Measurements from ENCODE around the gene TMPRSS2. TPM values are rescaled to one million over a fixed set of nuclear protein-coding genes. Genes with fewer than 3 reads are reported as not detected.

Gene TMPRSS2
- total RNA-seq, 4 donors from 2014 or later = 5.9 to 36.7 (median 10.5) TPM

DNA sequence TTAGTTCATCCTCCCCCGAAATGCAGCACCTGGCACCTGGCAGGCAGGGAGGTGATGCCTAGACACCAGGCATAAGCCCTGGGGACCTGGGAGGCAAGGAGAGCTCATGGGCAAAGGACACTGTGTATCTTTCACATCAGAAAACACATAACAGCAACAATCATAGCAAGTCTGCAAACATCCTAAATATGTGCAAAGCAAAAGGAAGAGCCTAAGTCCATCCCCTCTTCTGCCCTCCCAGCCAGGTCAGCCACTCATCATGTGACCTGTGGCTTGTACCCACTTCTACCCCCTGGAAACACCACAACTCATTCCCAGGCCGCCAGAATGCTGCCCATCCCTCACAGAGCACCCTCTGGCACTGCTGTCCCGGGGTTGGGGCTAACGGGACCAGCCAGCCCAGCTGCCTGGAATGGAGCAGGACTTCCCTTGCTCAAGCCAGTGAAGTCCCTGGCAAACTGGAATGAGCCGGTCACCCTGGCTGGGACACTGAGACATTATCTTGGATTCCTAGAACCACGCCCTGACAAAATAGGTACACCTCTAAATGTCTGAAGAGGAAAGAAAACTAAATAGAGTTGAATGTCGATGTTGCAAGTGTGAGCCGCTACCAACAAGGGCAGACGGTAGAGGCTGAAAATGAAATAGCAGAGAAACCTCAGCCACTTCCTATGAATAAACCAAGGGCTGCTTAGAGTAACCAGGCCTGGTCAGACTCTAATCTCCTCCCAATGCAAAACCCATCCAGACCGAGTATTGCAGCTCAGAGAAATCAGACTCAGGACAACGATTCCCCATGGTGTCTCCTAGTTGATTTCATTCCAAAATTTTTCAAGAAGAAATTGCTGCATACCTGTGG is 29.4 kb downstream of the TMPRSS2 start:
- H3K4me3 ChIP-seq = no peak overlapping the region
- peaks cover 4% of the 10 kb centered on the region for H3K4me1 ChIP-seq
- H3K9me3 ChIP-seq = no peaks in the 10 kb centered on the region
- peak overlapping the region; percentile 54 for H3K27ac ChIP-seq
- no peaks in the 10 kb centered on the region for H3K36me3 ChIP-seq
- TF ChIP-seq EP300 (IDR thresholded peaks at IDR 0.05) = no peak
- DNase-seq (ENCODE audit: low spot score in 2 of 2) = no peak
- peaks cover 15% of the 10 kb centered on the region for H3K27me3 ChIP-seq
- 58% methylated on average over 11 of the region's 11 CpGs for WGBS

DNA sequence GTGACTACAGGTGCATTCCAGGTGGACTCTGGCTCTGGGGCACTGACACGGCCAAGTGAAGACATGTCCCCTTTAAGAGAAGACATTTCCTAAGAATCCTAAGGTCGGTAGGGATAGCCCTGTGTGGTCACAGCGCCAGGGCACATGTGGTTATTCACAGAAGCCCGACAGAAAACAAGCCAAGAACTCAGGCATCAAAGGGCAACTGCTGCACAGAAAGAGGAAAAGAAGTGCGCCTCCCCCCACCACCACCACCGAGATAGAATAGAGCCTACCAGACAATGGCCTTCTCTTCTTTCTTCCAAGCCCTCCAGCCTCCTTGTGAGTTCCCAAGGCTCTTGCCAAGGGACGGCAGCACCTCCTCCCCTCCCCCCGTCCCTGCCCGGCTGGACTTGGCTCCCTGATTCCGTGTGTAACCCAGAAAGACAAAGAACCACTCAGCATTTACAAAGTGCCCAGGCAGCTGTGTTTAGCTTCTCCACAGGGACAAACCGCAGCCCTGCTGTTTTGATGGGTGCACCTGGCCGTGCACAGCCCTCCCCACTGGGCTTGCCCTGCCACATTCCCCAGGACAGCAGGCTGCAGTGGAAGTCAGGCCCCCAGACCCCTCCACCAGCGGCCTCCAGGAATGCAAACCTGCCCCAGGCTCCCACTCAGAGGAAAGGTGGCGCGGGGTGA is 30.2 kb downstream of the TMPRSS2 start:
- H3K36me3 ChIP-seq = no peaks in the 10 kb centered on the region
- peaks cover 4% of the 10 kb centered on the region for H3K4me1 ChIP-seq
- peaks cover 21% of the 10 kb centered on the region for H3K27me3 ChIP-seq
- no peaks in the 10 kb centered on the region for H3K9me3 ChIP-seq
- TF ChIP-seq POLR2A (IDR thresholded peaks at IDR 0.05) (no peak), POLR2AphosphoS5 (IDR thresholded peaks at IDR 0.05) (no peak), EP300 (IDR thresholded peaks at IDR 0.05) (no peak)
- no peak for DNase-seq (ENCODE audit: low spot score in 2 of 2)
- WGBS = 38% methylated on average over 11 of the region's 15 CpGs
- H3K4me3 ChIP-seq = no peak overlapping the region
- peak overlapping the region; percentile 54 for H3K27ac ChIP-seq

GRCh38 chr21:41475714-41476420 is 32.1 kb downstream of the TMPRSS2 start:
- WGBS = 90% methylated on average over 9 of the region's 15 CpGs
- Histone ChIP-seq H3K9me3 (no peaks in the 10 kb centered on the region), H3K27me3 (peaks cover 23% of the 10 kb centered on the region), H3K4me1 (peaks cover 4% of the 10 kb centered on the region), H3K4me3 (no peak overlapping the region), H3K36me3 (no peaks in the 10 kb centered on the region), H3K27ac (no peak overlapping the region)
- TF ChIP-seq EP300 (IDR thresholded peaks at IDR 0.05) (no peak), POLR2A (IDR thresholded peaks at IDR 0.05) (no peak), POLR2AphosphoS5 (IDR thresholded peaks at IDR 0.05) (no peak), CTCF (IDR thresholded peaks at IDR 0.05) (no peak)
- DNase-seq (ENCODE audit: low spot score in 2 of 2) = no peak

- TF ChIP-seq CTCF (IDR thresholded peaks at IDR 0.05) (no peak), POLR2A (IDR thresholded peaks at IDR 0.05) (no peak)
- WGBS = 91% methylated on average over 9 of the region's 33 CpGs
- no peaks in the 10 kb centered on the region for H3K9me3 ChIP-seq
- no peaks in the 10 kb centered on the region for H3K36me3 ChIP-seq
- H3K4me3 ChIP-seq = no peak overlapping the region
- H3K4me1 ChIP-seq = no peaks in the 10 kb centered on the region
- peaks cover 24% of the 10 kb centered on the region for H3K27me3 ChIP-seq
- no peak for DNase-seq (ENCODE audit: low spot score in 2 of 2)
- no peak overlapping the region for H3K27ac ChIP-seq
Measured at GRCh38 chr21:41472753-41473548, 35.0 kb downstream of the TMPRSS2 start.

- DNase-seq (ENCODE audit: low spot score in 2 of 2) = no peak
- Histone ChIP-seq H3K9me3 (no peaks in the 10 kb centered on the region), H3K27ac (no peak overlapping the region), H3K27me3 (peaks cover 23% of the 10 kb centered on the region), H3K36me3 (no peaks in the 10 kb centered on the region), H3K4me1 (no peaks in the 10 kb centered on the region), H3K4me3 (no peak overlapping the region)
- WGBS = 49% methylated on average over 5 of the region's 5 CpGs
- TF ChIP-seq CTCF (IDR thresholded peaks at IDR 0.05) (no peak), POLR2A (IDR thresholded peaks at IDR 0.05) (no peak), POLR2AphosphoS5 (IDR thresholded peaks at IDR 0.05) (no peak), EP300 (IDR thresholded peaks at IDR 0.05) (no peak)
Measured at GRCh38 chr21:41470054-41470453, 37.9 kb downstream of the TMPRSS2 start.
